ENCODE data around the gene SREK1IP1.
A peak's percentile ranks its signal among the peaks of the same experiment; 100 is the strongest.

SREK1IP1 gene

DNA sequence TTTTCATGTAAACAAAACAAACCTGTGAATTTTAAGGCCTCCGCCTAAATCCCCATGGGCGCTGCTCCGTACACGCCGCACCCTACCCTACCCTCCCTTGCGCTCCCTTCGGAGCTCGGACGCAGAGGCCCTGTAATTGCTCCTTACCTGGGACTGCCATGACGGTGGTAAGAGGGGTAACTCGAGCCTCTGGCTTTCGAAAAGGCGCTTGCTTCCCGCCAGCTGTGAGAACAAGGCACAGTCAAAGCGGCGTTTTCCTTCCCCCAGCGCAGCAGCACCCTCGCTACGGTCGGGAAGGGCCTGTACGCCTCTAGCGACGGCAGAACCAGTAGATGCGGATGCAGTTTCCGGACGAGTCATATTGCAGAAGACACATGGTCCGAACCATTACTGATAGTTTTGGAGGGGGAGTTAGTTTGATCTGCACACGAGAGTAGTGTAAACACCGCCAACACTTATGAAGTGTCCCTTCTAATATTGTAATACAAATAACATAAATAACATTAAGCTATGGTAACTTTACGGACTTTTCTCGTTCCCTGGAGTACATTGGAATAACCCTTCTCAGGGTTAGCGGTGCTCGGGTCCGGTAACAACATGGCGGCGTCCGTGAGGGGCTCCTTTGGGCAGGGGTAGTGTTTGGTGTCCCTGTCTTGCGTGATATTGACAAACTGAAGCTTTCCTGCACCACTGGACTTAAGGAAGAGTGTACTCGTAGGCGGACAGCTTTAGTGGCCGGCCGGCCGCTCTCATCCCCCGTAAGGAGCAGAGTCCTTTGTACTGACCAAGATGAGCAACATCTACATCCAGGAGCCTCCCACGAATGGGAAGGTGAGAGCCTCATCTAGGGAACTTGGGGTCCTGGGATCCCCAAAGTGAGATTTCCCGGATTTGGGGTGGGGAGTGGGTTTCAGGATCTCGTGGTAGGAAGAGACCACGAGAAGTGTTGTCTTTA lies at the start of gene SREK1IP1, which contains the start of gene CWC27:
Gene SREK1IP1 (minus strand): TSS at position 334 of the 955 bp plus-strand sequence. CDS start 174 bp downstream, at position 160.
Gene CWC27 (plus strand): TSS at position 573 of the 955 bp plus-strand sequence. CDS start 217 bp downstream, at position 790.
- DNase-seq: peak; percentile 80 to 81

DNA sequence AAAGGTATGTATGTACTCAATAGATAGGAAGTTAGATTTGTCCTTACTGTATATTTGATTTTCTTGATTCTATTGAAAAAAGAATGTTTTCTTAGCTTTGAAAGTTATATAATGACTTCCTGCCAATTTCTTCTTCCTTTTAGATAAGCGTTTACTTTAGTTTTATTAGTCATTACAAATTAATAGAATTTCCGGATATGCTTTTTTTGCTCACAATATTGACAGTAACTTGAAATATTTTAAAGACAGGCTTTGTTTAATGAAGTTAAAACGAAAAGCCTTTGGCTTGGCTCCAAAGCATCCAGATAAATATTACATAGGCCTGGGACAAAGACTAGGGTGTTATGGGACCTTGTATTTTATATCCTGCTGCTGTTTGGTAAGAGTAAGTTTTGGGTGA lies 49.8 kb upstream of the SREK1IP1 start:
- no peak for DNase-seq

DNA sequence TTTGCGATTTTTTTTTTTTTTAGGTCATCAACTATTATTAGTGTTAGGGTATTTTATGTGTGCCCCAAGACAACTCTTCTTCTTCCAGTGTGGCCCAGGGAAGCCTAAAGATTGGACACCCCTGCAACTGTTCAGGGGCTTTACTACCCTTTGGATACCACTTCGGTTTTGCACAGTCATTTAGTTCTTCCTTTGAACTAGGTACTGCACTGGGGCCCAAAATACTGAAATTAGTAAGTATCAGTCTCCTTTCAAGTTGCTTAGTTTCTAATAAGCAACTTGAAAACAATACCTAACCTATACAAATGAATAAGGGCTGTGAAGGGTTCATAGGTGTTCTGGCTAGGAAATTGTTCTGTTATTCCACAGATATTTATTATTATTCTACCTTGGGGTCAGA lies 45.6 kb upstream of the SREK1IP1 start:
- no peak for DNase-seq

DNA sequence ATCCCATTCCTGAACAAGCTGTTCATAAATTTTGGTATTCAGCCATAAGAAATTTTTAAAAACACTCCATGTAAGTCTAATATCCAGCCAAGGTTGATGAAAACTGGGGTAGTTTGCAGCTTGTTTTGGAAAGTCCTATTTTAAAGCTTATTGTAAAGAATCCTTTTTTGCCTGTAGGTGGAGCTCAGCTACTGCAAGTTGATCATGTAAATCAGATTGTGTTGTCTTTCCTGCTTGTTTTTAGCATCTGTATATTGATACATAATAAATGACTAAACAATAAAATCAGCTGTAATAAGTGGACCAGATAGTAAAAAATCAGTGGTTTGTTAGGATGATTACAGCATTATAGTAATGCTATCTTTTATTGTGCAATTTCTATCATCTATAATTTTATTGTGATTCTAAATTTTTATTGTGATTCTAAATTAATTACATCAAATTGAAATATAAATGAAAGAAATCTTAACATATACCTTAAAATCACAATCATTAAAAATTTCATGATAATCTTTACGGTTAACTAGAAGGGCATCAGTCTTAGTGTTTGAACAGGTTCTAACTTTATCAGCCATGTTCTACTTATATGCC lies 42.7 kb upstream of the SREK1IP1 start:
- peak; percentile 24 to 47 for DNase-seq

DNA sequence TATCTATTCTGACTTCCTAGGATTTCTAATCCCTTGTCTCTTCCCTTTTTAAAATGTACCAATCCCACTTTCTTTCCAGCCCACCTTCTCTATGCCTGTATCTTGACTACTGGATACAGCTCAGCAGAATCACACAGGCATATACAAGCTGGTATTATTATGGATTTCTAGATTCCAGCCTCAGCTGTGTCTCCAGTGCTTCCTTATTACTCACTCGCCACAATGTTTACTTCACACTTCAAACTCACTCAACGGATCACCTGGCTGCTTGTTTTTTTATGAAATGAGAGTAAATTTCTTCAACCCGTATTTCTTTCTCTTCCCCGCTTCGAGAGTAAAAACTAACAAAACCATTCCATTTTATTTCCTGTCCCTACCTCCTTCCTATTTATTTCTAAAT lies 39.0 kb upstream of the SREK1IP1 start:
- no peak for DNase-seq

DNA sequence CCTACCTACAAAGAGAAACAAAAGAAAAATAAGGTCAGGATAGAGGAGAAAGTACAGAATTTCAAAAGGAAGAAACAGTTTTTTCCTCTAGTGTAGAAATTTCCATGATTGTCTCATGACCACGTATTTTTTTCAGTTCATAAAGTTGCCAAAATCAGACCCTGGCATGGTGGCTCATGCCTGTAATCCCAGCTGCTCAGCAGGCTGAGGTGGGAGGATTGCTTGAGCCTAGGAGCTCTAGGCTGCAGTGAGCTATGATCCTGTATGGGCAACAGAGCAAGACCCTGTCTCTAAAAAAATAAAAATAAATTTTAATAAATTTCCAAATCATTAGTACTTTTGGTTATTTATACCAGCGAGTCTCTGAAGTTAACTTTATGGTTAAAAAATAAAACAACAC lies 38.0 kb upstream of the SREK1IP1 start:
- no peak for DNase-seq

DNA sequence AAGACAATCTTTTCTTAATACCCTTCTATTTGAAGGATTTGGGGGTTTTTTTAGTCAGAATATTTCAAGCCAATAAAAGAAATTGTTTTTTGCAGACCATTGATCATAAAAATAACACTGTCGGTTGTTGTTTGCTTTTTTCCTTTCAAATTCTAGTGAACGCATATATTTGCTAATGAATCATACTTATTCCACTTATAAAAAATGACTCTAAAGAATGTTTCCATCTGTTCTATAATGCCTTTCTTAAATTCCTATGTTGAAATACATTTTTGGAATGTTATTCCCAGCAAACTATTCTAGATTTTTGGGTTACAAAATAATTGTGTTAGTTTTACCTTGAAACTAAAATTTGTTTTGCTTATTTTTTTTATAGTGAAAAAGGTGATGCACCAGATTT lies 32.4 kb upstream of the SREK1IP1 start:
- DNase-seq: no peak

DNA sequence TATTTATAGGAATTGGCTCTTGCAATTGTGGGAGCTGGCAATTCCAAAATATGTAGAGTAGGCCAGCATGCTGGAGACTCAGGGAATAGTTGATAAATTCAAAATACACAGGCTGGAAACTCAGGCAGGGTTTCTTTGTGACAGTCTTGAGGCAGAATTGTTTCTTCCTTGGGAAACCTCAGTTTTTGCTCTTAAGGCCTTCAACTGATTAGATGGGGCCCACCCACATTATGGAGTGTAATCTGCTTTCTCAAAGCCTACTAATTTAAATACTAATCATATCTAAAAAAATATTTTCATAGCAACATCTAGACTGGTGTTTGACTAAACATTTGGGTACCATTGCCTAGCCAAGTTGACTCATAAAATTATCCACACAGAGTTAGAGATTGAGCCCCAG lies 27.8 kb upstream of the SREK1IP1 start:
- DNase-seq: no peak

DNA sequence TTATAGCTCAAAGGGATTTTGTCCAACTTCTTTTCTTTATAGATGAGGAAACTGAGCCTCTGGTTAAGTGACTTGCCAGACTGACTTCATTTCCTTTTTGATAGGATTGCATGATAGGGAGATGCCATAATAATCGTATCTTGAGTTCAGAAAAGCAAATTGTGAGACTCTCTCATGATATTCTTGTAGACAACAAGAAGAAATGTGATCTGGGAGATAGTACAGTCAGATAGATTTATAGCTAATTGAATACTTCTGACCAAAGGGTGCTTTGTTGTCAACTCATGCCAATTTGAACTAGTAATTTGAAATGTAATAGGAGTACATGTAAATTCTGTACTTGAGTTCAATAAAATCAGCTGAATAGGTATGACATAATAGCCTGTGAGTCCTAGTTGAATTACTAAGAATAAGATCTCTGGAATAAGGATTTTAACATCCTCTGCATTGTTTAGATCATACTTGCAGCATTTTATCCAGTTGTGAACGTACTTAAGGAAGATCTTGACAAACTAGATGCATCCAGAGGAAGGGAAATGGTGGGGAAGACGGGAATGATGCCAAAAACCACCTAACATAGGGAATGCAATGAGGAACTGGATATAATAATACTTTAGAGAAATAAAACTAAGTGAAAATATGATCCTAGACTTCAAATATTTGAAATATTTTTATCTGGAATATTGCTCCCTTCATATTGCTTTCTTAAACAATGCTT lies 25.7 kb upstream of the SREK1IP1 start:
- no peak for DNase-seq

DNA sequence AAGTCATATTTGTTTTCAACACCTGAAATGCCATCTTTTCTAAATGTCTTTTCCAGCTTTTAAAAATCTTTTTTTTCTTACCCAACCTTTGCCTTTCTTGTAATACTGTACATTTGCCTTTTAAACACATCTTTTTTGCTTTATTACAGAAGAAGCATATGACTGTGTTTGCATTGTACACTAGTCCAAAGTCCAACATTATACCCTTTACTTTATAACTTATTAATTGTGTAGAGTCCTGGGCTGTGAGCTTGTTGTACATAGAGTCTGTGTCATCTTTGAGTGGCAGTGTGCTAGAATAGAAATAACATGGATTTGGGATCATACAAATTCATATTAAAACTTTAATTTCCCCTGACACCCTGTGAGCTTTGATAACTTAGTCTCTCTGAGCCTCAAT lies 24.0 kb upstream of the SREK1IP1 start:
- DNase-seq: no peak

DNA sequence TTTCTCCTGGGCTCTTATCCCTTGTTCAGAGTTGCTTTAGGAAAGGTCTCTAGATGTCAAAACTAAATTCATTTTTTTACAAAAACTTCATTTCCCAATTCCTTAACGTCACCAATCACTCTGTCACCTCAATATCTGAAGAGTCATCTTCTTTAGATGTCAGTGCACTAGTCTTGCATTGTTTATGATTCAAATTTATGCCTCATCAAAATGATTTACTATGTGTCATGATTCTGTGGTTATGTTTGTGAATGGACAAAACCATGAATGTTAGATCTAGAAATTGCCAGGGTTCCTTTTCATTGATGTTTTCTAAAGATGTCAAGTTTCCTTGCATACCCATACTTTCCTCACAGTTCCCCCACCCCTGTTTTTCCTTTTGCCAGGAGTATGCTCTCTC lies 21.7 kb upstream of the SREK1IP1 start:
- no peak for DNase-seq

DNA sequence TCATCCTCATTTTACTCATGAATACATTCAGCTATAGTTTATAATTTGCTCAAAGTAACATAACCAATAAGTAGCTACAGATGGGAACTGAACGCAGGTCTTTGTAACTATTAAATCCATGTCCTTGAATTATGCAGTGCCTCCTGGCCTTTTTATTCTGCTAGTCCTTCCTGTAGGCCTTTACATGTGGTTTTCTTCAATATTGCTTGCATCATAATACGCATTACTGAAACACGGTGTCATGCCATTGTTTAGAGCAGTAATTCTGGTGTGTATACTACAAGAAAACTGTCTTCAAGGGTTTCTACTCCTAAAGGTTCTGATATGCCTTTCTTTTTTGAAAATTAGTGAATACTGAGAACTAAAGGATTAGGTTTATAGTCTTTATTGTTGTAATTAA lies 21.0 kb upstream of the SREK1IP1 start:
- DNase-seq: no peak

DNA sequence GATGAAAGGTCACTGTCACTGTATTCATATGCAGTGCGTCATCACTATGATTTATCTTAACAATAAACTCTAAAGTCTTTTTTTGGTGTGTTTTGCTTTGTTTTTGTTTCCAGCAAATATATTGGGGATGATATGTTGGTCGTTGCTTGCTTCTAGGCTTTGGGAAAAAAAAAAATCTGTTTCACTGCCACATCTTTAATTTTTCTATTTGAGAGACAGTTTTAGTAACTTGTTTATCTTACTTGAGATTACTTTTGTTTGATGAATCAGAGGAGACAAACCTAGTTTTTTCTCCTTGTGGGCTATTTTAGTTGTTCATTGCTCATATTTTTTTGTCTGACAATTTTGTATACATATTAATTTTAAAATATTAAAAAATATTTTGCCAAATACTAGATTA lies 19.7 kb upstream of the SREK1IP1 start:
- DNase-seq: no peak

DNA sequence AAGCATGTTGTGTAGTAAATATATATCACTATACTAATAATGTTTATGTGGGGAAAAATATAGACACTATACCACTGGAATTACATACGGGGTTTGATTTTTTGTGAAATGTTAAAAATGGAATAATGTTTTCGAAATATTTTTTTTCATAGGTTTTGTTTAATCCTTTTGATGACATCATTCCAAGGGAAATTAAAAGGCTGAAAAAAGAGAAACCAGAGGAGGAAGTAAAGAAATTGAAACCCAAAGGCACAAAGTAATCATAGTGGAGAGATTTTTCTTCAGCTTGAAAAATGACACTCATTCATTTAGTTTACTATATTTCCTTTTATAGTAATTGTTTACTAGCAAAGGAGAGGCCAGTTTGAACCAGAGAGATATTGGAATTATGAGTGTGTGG lies 17.9 kb upstream of the SREK1IP1 start:
- no peak for DNase-seq

DNA sequence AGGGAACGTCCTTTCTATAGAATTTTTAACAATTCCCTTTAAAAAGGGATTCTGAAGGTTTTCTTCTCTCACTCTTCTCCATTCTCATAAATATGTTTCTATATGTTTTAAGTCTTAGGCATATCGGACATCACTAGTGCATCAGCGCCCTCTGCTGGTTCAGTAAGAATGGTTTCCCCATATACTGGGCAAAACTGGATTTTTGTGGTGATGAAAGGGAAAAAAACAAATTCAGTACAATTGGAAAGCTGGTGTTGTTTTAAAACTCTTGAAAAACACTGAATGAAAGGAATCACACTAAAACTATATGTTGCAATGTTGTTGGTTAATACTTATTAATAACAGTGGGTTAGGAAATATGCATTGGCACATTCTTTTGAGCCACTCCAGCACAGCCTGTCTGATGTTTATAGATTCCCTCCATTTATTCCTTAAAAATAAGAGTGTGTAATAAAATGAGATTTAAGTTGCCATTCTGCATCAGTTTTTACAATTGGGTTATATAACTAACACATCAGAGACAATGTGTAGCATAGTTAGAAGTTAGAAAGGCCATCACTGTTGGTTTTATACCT lies 16.0 kb upstream of the SREK1IP1 start:
- peak; percentile 49 to 75 for DNase-seq

DNA sequence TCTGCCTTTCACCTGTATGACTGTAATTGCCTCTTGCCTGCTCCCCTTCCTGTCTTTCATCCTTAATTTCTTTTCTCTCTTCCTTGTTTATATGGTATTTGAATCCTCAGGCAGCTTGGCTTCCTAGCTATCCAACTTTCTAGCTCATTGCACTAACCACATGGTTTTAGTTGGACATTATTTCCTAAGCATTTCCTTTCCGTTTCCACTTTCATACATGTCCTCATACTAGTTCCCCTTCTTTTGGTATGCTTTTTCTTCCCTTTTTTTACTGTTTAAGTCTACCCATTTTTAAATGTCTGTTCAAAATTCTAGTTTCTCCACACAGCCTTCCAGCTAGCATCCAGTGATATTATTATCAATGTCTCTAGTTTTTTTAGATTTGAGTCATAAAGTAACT lies 6.8 kb upstream of the SREK1IP1 start:
- DNase-seq: no peak

DNA sequence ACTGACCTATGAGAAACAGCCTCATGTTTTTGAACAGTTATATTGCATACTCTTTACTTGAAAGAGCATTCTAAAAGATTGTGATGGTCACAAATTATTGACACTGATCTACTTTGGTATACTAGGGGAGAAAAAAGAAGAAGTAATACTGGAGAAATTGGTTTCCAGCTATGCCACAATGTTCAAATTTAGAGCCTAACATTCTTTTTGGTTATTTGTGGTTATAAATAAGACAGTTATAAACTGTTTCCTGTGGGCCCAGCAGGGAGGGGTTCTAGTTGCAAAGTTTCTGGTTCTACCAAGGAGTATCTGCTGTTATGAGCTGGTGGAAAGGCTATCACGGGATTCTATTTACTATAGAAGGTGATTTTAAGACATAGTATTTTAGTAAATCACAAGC lies 5.0 kb upstream of the SREK1IP1 start:
- DNase-seq: no peak

DNA sequence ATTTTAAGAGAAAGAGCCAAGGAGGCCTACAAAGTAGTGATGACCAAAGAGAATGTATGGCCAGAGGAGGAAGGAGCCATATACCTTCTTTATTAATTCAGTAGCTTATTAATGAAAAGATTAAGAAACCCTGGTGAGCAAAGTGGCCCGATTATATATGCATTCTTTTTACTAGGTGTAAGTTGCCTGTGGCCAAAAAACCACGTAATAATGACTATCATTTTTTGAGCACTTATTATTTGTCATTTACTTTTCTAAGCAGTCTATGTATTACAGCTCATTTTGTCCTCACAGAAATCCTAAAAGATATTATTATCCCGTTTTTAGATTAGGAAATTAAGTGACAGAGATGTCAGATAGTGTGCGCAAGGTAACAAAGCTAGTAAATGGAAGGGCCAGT lies 3.2 kb upstream of the SREK1IP1 start:
- no peak for DNase-seq

DNA sequence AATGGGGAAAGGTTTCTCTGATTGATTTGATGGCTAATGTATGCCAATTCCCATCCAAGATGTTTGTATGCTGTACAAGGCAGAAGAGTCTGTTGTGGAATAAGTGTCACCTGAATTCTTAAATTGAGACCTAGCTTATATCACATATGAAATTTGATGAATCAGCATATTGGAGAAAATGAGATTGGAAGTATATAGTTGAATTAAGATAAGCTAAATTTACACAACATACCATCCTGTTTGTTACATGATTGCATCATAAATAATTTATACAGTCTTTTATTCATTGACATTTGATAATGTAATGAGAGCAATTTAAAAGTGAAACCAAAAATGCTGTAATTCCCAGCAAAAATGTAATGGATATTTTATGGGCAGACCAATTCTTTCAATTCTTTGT lies 1.4 kb upstream of the SREK1IP1 start:
- no peak for DNase-seq

DNA sequence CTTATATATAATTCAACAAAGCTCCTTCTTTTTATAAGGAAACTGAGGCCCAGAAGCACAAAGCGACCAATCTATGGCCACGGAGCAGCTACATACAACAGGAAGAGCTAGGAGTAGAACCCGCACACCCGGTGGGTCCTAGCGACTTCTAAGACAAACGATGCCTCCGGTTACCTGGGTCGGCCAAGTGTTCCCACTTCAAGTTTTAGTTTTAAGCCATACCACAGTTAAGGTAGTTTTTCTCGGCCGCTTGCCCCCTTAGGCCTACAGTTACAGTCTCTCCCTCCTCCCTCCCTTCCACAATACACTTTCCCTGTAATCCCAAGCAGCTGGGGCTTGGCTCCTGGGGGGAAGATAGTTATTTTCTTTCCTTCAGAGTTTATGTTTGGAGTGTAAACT lies 533 bp downstream of the SREK1IP1 start:
- peak in 1 of 2 experiments; percentile 1 for DNase-seq

DNA sequence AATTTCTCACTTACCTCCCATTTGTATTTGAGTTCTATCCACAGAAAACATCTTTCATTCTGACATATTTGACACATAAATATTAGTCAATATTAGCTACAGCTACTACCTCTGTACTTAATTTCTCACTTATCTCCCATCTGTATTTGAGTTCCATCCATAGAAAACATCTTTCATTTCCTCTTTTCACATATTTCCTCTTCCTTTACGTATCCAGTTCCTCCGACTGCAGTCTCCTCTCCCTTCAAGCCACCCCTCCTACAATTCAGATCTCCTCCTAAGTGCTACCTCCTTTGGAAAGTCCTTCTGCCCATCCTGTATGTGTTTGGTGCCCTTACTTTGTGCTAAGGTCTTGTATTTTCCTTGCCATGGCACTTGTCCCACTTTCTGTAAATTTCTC lies 1.6 kb downstream of the SREK1IP1 start:
- no peak for DNase-seq

DNA sequence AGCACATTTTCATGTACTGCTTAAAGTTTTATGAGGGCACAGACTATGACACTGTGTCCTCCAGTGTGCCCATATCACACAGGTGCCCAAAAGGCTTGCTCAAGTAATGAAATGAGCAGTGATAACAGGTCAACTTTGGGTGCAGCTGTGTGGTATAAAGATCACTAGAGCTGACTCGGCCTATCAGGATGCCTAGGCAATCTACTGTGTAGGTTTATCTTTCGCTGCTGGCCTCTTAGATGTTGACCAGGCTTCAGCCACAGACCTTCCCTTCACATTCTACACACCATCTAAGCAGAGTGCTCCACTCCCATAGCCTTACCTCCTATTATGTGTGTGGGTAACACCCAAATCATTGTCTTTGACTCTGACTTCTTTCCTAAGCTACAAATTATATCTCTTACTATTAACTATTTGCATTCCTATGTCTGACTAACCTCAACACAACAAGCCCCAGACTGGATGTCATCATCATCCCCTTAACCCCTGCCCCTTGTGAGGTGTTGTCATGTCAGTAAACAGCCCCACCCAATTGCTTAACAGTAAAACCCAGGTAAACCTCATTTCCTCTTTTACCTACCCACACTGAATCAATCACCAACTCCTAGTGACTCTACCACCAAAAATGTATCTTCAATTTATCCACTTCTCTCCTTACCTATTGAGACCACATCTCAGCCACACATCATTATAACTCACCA lies 2.5 kb downstream of the SREK1IP1 start:
- no peak for DNase-seq

Measured in SHP77 (cell line).